Measurements from ENCODE around the gene COL27A1.
A peak's percentile ranks its signal among the peaks of the same experiment; 100 is the strongest.

The COL27A1 gene

GRCh38 chr9:114149181-114149580 is 6.2 kb upstream of the COL27A1 start:
- DNase-seq (ENCODE audit: low read depth in 2 of 2): no peak

- DNase-seq (ENCODE audit: low read depth in 2 of 2): no peak
Observed at GRCh38 chr9:114149765-114150340, 5.5 kb upstream of the COL27A1 start.

DNA sequence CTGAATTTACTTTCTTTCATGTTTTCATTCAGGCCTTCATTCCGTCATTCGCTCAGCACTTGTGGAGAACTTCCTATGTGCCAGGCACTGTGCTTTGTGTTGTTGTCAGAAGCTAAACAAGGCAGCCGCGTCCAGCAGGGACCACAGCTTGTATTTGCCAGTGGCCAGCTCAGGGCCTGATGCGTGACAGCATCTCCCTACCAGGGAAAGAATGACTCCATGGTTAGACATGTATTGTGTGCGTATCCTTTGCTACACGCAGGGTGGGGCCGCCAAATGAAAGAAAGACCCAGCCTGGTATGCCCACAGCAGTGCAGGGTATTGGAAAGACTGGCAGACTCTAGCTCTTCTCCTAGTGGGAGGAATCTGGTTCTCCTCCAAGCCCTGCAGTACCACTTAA is 4.7 kb upstream of the COL27A1 start:
- no peak for DNase-seq (ENCODE audit: low read depth in 2 of 2)

DNA sequence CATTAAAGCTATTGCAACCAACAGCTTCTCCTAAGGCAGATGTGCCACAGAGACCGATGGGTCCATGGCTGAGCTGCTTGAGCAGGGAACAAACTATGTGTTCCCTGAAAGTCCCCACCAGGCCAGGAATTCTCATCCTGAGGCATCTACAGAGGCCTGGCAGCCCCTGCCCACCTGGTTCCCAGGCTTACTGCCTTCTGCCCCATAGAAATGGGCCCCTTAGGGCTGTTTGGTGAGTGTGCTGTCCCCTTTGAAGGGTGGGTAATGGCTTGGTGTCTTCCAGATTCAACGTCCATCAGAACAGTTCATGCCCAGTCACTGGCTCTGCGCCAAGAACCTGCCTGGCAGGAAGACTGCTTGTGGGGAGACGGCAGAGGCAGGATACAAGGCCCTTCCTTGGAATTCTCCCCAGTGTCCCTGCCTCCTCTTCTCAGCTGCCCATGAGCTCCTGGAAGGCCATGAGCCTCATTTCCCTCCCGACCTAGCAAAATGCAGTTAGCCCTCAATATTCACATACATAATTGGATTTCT is 3.8 kb upstream of the COL27A1 start:
- no peak for DNase-seq (ENCODE audit: low read depth in 2 of 2)

DNA sequence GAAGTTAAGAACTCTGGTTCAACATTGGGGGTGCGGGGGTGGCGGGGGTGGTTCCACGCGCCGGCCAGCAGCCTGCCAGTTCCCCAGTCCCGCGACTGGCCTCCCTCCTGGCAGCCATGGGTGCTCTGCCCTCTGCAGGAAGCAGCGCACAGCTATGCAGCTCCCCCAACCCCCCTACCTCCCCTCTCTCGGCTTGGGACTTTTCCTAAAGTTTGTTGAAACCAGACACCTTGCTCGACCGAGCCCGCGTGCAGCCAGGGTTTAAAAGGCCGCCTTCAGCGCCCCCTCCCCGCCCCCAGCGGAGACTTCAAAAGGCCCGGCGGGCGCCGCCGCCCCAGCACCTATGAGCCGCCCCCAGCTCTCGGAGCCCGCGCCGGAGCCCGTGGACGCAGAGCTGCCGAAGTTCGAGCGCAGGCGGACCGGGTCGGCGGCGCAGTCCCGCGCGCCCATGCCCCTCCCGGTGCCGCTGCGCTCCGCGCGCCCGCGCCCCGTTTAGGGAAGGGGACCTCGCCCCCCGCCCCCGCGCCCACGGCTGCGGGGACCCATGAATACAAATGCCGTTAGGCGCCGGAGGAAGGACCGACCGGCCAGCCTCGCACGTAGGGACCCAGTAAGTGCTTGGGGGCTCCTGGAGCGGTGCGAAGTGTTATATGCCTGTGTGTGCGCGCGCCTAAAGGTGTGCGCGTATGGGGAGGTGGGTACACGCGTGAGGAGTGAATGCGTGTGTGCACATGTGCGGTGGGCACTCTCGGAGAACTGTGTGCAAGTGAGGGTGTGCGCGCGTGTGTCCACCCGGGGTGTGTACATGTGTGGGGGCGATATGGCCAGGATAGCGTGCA is 1.4 kb upstream of the COL27A1 start:
- DNase-seq (ENCODE audit: low read depth in 2 of 2): no peak

DNA sequence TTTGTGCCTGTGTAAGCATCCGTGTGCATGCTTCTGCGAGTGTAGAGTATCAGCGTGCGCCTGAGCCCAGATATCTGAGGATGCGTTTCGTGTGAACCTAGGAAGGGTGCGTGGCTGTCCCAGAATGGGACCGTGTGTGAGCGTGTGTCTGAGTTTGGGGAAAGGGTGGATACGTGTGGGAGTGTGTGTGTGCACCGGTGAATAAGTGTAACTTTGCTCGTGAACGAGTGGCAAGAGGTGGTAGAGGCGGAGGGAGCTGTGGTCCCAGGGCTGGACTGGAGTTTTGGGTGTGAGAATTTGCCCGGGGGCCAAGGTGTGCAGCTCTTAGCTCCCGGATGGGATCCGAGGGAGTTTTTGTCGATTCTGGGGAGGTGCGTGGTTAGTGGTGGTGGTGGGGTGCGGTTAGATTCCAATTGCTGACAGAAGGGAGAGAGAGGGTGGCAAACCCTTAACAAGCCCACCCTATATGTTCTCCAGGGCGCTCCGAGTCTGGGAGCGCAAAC is 686 bp upstream of the COL27A1 start:
- no peak for DNase-seq (ENCODE audit: low read depth in 2 of 2)

GRCh38 chr9:114155995-114156656 is 789 bp downstream of the COL27A1 start:
- DNase-seq (ENCODE audit: low read depth in 2 of 2): peak in 1 of 2 donors; percentile 10

GRCh38 chr9:114156657-114157421 is 1.5 kb downstream of the COL27A1 start:
- no peak for DNase-seq (ENCODE audit: low read depth in 2 of 2)

DNA sequence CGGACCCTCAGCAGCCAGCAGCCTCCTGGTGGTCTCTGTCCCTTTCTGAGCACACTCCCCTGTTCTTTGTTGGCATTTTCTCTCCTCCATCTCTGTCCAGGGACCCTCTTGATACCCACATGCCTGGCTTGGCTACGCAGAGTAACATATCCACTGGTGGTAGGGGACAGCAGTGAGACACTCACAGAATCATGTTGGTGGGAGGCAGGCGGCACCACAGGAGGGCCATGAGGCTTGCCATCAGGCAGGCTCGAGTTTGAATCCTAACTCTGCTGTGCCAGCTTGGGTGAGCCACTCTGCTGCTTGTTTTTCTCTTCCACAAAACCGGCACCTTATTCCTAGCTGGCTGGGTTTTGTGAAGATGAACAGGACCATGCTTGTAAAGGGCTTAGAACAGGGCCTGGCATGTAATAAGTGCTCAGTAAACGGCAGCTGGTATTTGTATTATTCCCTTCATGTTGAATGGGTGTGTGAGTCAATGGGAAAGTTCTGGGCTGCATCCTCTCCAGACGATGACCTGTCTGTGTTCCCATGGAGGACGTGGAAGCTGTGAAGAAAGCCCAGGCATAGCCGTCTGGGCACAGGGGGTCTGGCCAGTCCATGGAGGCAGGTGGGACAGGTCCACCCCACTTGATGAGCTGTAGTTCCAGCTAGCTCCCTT is 2.3 kb downstream of the COL27A1 start:
- no peak for DNase-seq (ENCODE audit: low read depth in 2 of 2)

- no peak for DNase-seq (ENCODE audit: low read depth in 2 of 2)
Observed at GRCh38 chr9:114158482-114159130, 3.3 kb downstream of the COL27A1 start.

DNA sequence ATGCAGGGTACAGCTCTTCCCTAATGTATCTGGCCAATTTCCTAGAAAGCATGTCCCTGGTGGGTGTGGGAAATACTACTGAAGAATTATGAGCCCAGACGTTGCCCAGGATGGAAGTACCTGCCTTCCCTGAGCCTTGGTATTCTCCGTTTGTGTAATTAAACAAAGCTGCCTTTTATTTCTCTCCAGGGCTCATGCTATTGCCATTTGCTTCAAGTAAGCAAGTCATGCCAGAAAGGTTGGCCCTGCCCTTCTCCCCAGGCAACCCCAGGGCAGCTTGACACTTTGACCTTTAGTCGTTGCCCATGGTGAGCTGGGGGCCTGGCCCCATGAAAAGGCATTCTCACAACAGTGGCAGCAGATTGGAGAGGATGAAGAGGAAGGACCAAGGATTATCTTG is 4.4 kb downstream of the COL27A1 start:
- no peak for DNase-seq (ENCODE audit: low read depth in 2 of 2)

GRCh38 chr9:114161513-114161912 is 6.2 kb downstream of the COL27A1 start:
- no peak for DNase-seq (ENCODE audit: low read depth in 2 of 2)

- DNase-seq (ENCODE audit: low read depth in 2 of 2): no peak
Observed at GRCh38 chr9:114163517-114163951, 8.2 kb downstream of the COL27A1 start.

GRCh38 chr9:114164191-114164794 is 9.0 kb downstream of the COL27A1 start:
- no peak for DNase-seq (ENCODE audit: low read depth in 2 of 2)

GRCh38 chr9:114165407-114166102 is 10.2 kb downstream of the COL27A1 start:
- no peak for DNase-seq (ENCODE audit: low read depth in 2 of 2)

DNA sequence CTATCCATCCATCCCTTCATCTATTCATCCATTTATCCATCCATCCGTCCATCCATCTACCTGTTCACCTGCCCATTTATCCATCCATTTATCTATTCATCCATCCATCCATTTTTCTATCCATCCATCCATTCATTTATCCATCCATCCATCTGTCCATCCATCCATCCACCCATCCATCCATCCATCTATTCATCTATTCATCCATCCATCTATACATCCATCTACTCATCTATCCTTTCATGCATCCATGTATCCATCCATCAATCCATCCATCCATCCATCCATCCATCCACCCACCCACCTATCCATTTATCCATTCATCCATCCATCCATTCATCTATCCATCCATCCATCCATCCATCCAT is 10.8 kb downstream of the COL27A1 start:
- DNase-seq (ENCODE audit: low read depth in 2 of 2): no peak

DNA sequence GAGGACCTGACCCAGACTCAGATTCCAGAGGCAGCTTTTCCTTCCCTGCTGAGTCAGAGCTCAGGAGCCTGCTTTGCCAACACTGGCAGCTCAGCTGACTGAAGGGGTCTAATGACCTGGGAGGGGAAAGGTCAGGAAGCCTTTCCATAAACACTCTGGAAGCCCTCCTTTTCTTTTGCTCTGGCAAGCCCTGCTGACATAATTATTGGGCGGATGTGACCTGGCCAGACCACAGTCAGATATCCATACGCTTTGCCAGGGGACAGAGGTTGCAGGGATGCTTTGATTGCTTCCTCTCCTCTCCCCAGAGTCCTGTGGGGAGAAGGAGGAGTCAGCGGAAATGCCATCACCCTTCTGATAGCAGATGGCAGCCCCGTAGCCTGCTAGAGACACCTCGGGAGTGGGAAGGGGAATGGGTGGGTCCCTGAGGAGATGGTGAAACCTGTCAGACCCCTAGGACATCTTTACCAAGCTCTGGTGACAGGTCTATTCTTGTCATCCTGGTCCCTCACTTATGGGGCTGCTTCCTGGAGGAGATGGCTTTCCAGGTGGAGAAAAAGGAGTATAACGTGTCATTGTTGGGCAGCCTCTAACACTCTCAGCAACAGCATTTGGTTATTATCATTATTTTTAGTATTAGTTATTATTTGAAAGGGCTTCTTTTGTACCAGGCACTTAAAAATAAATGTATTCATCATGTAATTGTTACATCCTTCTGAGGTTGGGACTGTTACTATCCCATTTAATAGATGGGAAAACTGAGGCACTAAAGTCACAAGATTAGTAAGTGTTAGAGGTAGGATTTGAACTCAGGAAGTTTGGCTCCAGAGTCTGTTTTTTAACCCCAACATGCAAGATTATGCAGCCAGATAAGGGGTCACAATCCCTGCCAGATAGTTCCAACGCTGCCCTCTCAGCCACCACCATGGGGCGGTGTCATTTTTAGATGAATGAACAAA is 11.6 kb downstream of the COL27A1 start:
- DNase-seq (ENCODE audit: low read depth in 2 of 2): no peak

DNA sequence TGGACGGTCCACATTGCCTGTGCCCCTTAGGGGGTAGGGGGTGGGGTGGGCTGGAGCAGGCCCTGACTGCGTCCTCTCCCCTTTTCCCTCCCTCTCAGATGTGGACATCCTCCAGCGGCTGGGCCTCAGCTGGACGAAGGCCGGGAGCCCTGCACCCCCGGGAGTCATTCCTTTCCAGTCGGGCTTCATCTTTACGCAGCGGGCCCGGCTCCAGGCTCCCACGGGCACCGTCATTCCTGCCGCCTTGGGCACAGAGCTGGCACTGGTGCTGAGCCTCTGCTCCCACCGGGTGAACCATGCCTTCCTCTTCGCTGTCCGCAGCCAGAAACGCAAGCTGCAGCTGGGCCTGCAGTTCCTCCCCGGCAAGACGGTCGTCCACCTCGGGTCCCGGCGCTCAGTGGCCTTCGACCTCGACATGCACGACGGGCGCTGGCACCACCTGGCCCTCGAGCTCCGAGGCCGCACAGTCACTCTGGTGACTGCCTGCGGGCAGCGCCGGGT is 12.3 kb downstream of the COL27A1 start:
- no peak for DNase-seq (ENCODE audit: low read depth in 2 of 2)
